ENCODE results near the gene CBLN3. TPM values are rescaled to one million over a fixed set of nuclear protein-coding genes. Genes with fewer than 3 reads are reported as not detected.
"Not testable (repeated sequence)": the region's sequence is repeated elsewhere in the genome, so short reads cannot be mapped to it uniquely, and the experiment has no call there.

CBLN3 gene
- total RNA-seq, 1 donor from 2014 or later = 5.5 TPM

GRCh38 chr14:24387579-24387978 is 41.9 kb downstream of the CBLN3 start:
- intact Hi-C loops (cut with micrococcal nuclease) = not testable (repeated sequence)

GRCh38 chr14:24387009-24387345 is 42.5 kb downstream of the CBLN3 start:
- intact Hi-C loops (cut with micrococcal nuclease) = no loop called here

DNA sequence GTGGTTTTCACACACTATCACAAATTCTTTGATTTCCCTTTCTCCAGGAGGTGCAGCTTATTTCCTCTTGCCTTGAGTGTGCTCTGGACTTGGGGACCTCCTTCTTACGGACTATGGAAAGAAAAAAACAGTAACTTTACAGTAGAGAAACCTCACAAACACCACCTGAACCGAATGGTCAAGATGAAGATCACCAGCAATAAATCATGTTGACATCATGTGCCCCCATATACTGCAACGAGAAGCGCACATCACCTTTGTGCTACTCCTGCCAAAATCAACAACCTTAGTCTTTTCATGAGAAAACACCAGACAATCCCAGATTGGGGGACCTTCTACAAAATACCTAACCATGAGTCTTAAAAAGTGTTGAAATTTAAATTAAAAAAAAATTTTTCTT is 43.9 kb downstream of the CBLN3 start:
- intact Hi-C loops (cut with micrococcal nuclease) = no loop called here

DNA sequence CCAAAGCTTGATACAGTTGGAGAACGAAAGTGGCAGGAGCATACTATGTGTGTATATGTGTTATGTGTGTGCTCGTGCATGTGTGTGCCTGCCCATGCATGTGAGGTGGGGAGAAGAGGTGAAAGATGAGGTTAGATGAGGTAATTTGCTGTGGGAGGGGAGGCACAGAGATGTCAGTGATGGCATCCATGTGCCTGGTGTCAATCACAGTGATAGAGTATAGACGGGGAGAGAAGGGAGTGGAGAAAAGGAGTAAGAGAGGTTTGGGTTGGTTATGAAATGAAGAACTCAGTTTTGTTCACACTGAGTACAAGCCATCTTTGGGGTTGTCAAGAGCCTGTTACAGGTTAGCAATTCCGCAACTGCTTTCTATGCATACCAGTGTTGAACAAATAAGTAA is 45.3 kb downstream of the CBLN3 start:
- intact Hi-C loops (cut with micrococcal nuclease) = no loop called here

GRCh38 chr14:24382064-24382371 is 47.5 kb downstream of the CBLN3 start:
- intact Hi-C loops (cut with micrococcal nuclease) = no loop called here

GRCh38 chr14:24381363-24382063 is 48.0 kb downstream of the CBLN3 start:
- intact Hi-C loops (cut with micrococcal nuclease) = no loop called here

DNA sequence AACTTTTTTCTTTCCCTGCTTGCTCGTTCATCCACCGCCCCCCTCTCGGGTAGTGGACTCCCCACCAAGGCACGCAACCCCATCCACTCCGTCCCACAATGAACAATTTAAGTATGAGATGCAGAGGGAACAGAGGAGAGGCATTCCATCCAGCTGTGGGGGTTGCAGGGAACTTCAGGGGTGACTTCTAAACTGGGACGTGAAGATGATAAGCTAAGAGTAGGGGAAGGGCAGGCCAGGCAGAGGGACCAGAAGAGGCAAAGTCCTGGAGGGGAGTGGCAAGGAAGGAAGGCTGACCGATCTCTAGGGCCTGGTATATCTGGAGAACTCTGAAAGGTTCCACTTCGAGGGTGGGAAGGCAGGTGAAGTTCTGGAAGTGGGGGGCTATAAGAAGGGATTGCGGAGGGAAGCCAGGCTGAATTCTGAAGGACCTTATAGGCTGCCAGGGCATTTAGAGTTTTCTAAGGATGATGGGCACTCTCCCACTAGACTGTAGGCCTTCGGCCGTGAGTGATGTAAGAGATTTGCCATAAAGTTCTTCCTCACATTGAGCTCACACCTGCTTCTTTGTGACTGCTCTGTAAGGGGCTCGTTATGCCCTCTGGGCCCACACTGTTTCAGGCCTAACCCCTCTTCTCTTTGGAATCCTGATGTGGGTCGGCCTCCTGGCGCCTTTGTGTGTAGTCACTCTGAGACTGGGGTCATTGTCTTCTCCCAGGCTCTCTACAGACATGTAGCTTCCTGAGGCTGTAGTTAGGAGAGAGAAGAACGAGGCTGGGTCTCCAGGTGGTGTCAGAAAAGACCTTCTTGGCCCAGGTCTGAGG is 49.3 kb downstream of the CBLN3 start:
- intact Hi-C loops (cut with micrococcal nuclease) = no loop called here

GRCh38 chr14:24378981-24379906 is 50.2 kb downstream of the CBLN3 start:
- intact Hi-C loops (cut with micrococcal nuclease) = no loop called here

GRCh38 chr14:24378327-24378726 is 51.1 kb downstream of the CBLN3 start:
- intact Hi-C loops (cut with micrococcal nuclease) = no loop called here

DNA sequence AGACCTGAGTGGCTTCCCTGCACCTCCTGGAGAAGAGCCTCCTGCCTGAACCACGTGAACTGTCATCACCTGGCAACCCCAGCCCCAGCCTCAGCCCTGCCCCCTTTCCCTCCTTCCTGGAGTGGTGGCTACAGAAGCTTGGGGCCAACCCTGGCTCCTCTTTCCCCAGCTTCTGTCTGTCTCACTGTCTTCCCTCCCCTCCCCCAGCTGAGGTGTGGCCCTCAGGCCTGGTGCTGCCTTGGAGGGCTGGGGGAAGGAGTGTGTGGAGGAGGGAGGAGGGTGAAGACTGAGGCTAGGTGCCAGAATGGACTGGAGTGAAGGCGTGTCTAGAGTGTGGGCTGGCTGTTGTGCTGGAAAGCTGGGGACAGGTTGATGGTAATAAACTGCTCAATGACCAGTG is 51.8 kb downstream of the CBLN3 start:
- intact Hi-C loops (cut with micrococcal nuclease) = no loop called here

GRCh38 chr14:24377126-24377525 is 52.3 kb downstream of the CBLN3 start:
- intact Hi-C loops (cut with micrococcal nuclease) = no loop called here

Other genes with a start within 250 kb of the CBLN3 start
- 50.2 and 55.0 TPM in 2 replicates for gene IPO4, start 240.9 kb downstream of the CBLN3 start, total RNA-seq
- gene TM9SF1, start 234.2 kb downstream of the CBLN3 start, total RNA-seq = 41.2 and 42.6 TPM in 2 replicates
- gene TSSK4, start 224.0 kb downstream of the CBLN3 start, total RNA-seq = 0.34 and 0.39 TPM in 2 replicates
- 85.8 and 90.3 TPM in 2 replicates for gene CHMP4A, start 216.2 kb downstream of the CBLN3 start, total RNA-seq
- 11.1 and 13.8 TPM in 2 replicates for gene MDP1, start 213.6 kb downstream of the CBLN3 start, total RNA-seq
- 191 and 199 TPM in 2 replicates for gene NEDD8, start 197.3 kb downstream of the CBLN3 start, total RNA-seq
- 59.8 and 60.9 TPM in 2 replicates for gene GMPR2, start 196.7 kb downstream of the CBLN3 start, total RNA-seq
- 129 and 136 TPM in 2 replicates for gene TINF2, start 187.0 kb downstream of the CBLN3 start, total RNA-seq
- 4.1 and 5.6 TPM in 2 replicates for gene TGM1, start 166.5 kb downstream of the CBLN3 start, total RNA-seq
- 45.9 and 54.4 TPM in 2 replicates for gene RABGGTA, start 158.1 kb downstream of the CBLN3 start, total RNA-seq
- gene DHRS1, start 129.9 kb downstream of the CBLN3 start, total RNA-seq = 20.7 and 29.6 TPM in 2 replicates
- 41.3 and 41.6 TPM in 2 replicates for gene NOP9, start 129.8 kb downstream of the CBLN3 start, total RNA-seq
- 28.6 and 29.5 TPM in 2 replicates for gene CIDEB, start 121.7 kb downstream of the CBLN3 start, total RNA-seq
- gene LTB4R2, start 119.5 kb downstream of the CBLN3 start, total RNA-seq = 16.6 and 17.5 TPM in 2 replicates
- 19.2 and 23.4 TPM in 2 replicates for gene LTB4R, start 118.2 kb downstream of the CBLN3 start, total RNA-seq
- gene ADCY4, start 94.6 kb downstream of the CBLN3 start, total RNA-seq = 3.5 and 5.8 TPM in 2 replicates
- 29.7 and 34.6 TPM in 2 replicates for gene RIPK3, start 89.7 kb downstream of the CBLN3 start, total RNA-seq
- 0.09 TPM in 1 of 2 replicates, not detected in the other for gene NFATC4, start 61.5 kb downstream of the CBLN3 start, total RNA-seq
- gene NYNRIN, start 30.7 kb downstream of the CBLN3 start, total RNA-seq = 0.14 TPM in 2 replicates
- gene KHNYN, start 286 bp upstream of the CBLN3 start, total RNA-seq = 76.6 and 79.3 TPM in 2 replicates
- gene SDR39U1, start 13.1 kb upstream of the CBLN3 start, total RNA-seq = 48.2 and 56.4 TPM in 2 replicates
- gene CMA1, start 78.6 kb upstream of the CBLN3 start, total RNA-seq = not detected in 2 replicates
- 0.18 TPM in 1 of 2 replicates, not detected in the other for gene CTSG, start 146.6 kb upstream of the CBLN3 start, total RNA-seq
- 2.0 and 2.7 TPM in 2 replicates for gene GZMH, start 180.0 kb upstream of the CBLN3 start, total RNA-seq
- gene GZMB, start 204.5 kb upstream of the CBLN3 start, total RNA-seq = 127 and 128 TPM in 2 replicates